Measurements from ENCODE around the gene SLC38A3.

DNA sequence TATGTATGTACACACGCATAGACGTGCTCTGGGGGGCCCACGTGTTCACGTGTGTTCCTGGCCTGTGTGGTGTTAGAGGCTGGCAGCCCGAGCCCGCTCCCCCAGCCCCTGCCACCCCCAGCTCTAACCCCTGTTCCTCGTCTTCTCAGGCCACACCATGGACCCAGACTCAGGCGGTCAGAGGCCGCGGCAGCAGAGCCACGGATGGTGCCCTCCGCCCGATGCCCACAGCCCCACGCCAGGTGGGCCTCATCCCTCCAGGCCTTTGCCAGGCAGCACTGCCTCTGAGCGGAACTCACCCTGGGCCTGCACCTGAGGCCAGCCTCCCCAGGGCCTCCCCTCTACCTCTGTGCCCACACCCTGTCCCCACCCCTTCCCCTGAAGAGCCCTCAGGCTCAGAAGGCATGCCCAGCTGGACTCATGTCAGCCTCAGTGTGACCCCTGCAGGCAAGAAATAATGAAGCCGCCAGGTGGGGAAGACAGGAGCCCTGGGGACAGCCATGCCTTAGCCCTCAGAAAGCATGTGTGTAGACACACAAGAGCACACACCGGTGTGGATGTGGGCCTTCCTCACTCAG, 30.0 kb upstream of the SLC38A3 start:
- TF ChIP-seq EZH2 (IDR thresholded peaks at IDR 0.05; ENCODE audit: insufficient read depth, poor library complexity, severe bottlenecking) (no peak), EZH2phosphoT487 (IDR thresholded peaks at IDR 0.05; ENCODE audit: insufficient read depth, low read depth) (no peak)

Measured in GM23248 (cell line).